Measurements from ENCODE around the gene MACROH2A1.

MACROH2A1 gene

GRCh38 chr5:135359374-135360165, 39.5 kb downstream of the MACROH2A1 start:
- in situ Hi-C loops (cut with MboI; ENCODE audit: low sequenced_read_pairs, unreplicated experiment) = no loop called here
- no peak for DNase-seq (ENCODE audit: low spot score)
- TF ChIP-seq, protein P1, sequence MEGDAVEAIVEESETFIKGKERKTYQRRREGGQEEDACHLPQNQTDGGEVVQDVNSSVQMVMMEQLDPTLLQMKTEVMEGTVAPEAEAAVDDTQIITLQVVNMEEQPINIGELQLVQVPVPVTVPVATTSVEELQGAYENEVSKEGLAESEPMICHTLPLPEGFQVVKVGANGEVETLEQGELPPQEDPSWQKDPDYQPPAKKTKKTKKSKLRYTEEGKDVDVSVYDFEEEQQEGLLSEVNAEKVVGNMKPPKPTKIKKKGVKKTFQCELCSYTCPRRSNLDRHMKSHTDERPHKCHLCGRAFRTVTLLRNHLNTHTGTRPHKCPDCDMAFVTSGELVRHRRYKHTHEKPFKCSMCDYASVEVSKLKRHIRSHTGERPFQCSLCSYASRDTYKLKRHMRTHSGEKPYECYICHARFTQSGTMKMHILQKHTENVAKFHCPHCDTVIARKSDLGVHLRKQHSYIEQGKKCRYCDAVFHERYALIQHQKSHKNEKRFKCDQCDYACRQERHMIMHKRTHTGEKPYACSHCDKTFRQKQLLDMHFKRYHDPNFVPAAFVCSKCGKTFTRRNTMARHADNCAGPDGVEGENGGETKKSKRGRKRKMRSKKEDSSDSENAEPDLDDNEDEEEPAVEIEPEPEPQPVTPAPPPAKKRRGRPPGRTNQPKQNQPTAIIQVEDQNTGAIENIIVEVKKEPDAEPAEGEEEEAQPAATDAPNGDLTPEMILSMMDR (IDR thresholded peaks at IDR 0.05; ENCODE audit: borderline replicate concordance, control extremely low read depth, extremely low read depth, insufficient read depth, missing control alignments) = no peak

DNA sequence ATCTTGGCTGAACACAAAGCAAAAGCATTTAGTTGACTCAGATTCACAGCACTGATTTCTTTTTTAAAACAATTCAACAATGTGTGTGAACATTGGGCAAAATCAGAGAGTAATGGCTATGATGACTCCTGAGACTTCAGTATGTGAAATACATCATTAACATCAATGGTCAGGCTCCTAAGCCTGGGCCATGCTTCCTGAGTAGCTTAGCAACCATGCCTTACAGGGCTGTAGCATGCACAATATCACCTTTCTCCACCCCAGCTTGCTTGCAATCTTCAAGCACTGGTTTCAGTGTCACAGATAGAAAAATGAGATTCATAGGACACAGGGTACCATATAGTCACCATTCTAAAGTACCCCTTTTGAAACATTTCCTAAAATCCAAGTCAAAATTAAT, 41.3 kb downstream of the MACROH2A1 start:
- no peak for DNase-seq (ENCODE audit: low spot score)
- in situ Hi-C loops (cut with MboI; ENCODE audit: low sequenced_read_pairs, unreplicated experiment) = no loop called here
- TF ChIP-seq, protein P1 (IDR thresholded peaks at IDR 0.05; ENCODE audit: borderline replicate concordance, control extremely low read depth, extremely low read depth, insufficient read depth, missing control alignments) = no peak

DNA sequence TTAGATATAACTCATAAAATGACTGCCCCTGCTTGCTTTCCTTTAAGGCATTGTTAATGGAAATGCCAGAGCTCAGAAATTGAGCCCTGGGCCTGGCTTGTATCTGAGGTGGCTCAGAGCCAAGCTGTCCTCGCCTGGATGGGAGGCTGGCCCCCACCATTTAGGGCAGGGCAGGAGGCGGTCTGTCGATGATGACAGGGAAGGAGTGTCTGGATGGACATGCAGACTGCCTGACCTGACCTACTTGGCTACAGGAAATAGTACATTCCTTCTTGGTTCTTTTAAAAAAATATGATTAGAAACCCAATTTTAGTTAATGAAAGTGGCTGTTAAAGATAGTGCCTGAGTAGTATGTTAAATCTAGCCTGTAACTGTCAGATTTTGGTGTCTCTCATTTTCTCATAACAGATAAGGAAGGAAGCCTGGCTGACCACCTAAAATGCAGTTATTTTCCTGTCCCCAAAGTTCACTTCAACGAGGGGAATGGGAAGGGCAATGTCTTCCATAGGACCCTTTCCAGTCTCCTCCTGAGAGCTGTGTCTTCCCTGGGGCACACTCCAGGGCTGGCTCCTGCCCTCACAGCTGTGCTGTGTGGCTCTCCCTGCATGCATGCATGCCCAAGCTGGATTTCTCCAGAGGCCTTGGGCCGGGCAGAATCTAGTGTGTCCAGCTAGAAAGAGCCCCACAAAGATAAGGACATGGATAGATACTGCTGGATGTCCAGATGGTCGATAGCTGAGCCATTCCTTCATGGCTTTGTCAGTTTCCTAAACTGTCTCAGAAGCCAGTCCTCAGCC, 42.3 kb downstream of the MACROH2A1 start:
- in situ Hi-C loops (cut with MboI; ENCODE audit: low sequenced_read_pairs, unreplicated experiment) = no loop called here

DNA sequence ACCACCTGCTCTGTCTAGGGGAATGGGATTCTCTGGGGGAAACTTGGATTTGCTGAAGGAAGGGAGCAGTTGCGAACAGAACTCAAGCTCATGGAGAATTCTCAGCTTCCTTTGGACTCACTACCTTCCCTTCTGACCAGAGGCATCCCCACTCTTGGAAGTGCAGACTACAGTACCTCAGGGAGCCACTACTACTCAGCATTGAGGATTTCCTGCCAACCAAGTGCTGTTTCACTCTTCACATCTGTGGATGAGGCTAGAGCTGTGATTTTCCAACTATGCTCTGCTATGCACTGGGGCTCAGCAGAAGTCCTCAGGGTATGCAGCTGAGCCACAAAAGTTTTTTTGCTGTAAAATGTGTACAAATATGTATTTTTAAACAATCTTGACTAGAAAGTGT, 43.9 kb downstream of the MACROH2A1 start:
- in situ Hi-C loops (cut with MboI; ENCODE audit: low sequenced_read_pairs, unreplicated experiment) = no loop called here
- no peak for DNase-seq (ENCODE audit: low spot score)
- TF ChIP-seq, protein P1 (IDR thresholded peaks at IDR 0.05; ENCODE audit: borderline replicate concordance, control extremely low read depth, extremely low read depth, insufficient read depth, missing control alignments) = no peak

More for the DNA sequence above, 42.3 kb downstream of the MACROH2A1 start:
- DNase-seq (ENCODE audit: low spot score) = no peak
- TF ChIP-seq, protein P1 (IDR thresholded peaks at IDR 0.05; ENCODE audit: borderline replicate concordance, control extremely low read depth, extremely low read depth, insufficient read depth, missing control alignments) = no peak

DNA sequence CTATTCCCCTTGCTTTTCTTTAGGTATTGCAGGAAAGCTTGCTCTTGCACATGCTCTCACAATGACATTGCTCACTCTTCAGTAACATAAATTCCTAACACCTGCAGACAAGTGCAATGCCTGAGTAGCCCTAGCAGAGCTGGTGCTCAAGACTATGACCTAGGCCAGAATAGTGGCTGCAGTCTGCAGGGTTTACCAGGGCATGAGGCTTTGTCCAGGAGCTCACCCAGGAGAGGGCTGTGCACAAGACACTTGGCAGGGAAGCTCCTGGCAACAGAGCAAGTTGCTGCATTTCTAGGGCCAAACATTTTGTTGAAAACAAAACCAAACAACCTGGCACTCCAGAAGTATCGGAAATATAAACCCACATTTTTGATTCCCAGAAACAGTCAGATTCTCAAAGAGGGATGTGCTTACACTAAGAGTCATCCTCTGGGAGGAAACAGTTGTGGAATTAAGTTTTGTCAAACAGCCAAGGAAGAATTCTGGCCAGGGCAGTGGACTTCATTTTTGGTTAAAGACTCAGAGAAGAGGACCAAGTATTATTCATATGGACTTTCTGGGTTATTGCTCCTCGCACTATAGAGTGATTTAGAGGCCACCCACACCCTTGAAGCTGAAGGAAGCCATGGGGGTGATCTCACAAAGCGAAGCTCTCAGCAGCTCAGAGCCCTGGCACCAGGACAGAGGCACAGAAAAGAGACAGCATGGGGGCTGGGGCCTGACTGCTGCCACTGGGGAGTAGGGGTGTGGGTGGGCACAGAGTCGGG, 44.9 kb downstream of the MACROH2A1 start:
- TF ChIP-seq, protein P1 (IDR thresholded peaks at IDR 0.05; ENCODE audit: borderline replicate concordance, control extremely low read depth, extremely low read depth, insufficient read depth, missing control alignments) = no peak
- DNase-seq (ENCODE audit: low spot score) = no peak
- in situ Hi-C loops (cut with MboI; ENCODE audit: low sequenced_read_pairs, unreplicated experiment) = no loop called here

DNA sequence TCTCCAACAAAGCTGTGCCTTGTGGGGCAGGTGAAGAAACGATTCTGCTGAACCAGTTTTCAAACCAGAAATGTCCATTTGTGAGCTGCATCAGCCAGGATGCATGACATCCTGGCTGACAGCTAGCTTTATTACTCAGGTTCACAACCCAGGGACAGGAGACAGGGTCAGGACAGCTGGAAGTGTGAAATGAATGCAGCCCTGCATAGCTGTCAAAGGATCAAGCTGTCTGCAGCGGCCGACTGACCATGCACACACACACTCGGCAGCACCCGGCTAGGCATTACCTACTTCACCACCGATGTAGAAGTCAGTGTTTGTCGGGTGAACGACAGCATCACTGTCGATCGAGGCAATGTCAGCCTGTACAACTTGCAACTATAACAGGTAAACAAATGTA, 48.5 kb downstream of the MACROH2A1 start:
- no peak for DNase-seq (ENCODE audit: low spot score)
- in situ Hi-C loops (cut with MboI; ENCODE audit: low sequenced_read_pairs, unreplicated experiment) = no loop called here
- TF ChIP-seq, protein P1 (IDR thresholded peaks at IDR 0.05; ENCODE audit: borderline replicate concordance, control extremely low read depth, extremely low read depth, insufficient read depth, missing control alignments) = no peak

All from GM13976 (cell line).